Astrocyte of the spinal cord (primary cell): ENCODE measurements around the gene RAB18.
A peak's percentile ranks its signal among the peaks of the same experiment; 100 is the strongest.

Source experiments
- DNase-seq: peaks from one replicate; pipeline ENCODE4 v3.0.0; 2011; ENCODE audit warnings: low read depth, low spot score
- H3K4me3 ChIP-seq: 2 replicates; pipeline ENCODE4 v1.5.1; 2011; ENCODE audit warnings: low read depth, mild to moderate bottlenecking, low read length, moderate library complexity
- CTCF ChIP-seq: IDR thresholded peaks from 2 replicates; pipeline ENCODE4 v1.5.1; 2012; ENCODE audit warnings: low read depth, mild to moderate bottlenecking, low read length, inconsistent platforms
- in situ Hi-C: cut with HindIII; loops from 2 replicates; pipeline ENCODE4 v1.10.0; 2017; ENCODE audit warnings: low sequenced_read_pairs

The RAB18 gene

GRCh38 chr10:27537787-27538186, 33.7 kb downstream of the RAB18 start:
- no peak for DNase-seq
- no peak for TF ChIP-seq CTCF
- in situ Hi-C loops, result no loop called here
- no peak overlapping the region for H3K4me3 ChIP-seq

GRCh38 chr10:27540672-27541071, 36.6 kb downstream of the RAB18 start:
- no peak overlapping the region for H3K4me3 ChIP-seq
- in situ Hi-C loops, result no loop called here
- no peak for DNase-seq
- TF ChIP-seq CTCF, result no peak

- no peak overlapping the region for H3K4me3 ChIP-seq
- no peak for DNase-seq
- in situ Hi-C loops, result no loop called here
- TF ChIP-seq CTCF, result no peak
These were observed 38.0 kb downstream of the RAB18 start for GRCh38 chr10:27541796-27542729.

GRCh38 chr10:27542812-27543211, 38.7 kb downstream of the RAB18 start:
- DNase-seq, result peak; percentile 33
- H3K4me3 ChIP-seq, result no peak overlapping the region
- no peak for TF ChIP-seq CTCF
- in situ Hi-C loops, result no loop called here

GRCh38 chr10:27547047-27547446, 42.9 kb downstream of the RAB18 start:
- no peak for TF ChIP-seq CTCF
- in situ Hi-C loops, result no loop called here
- no peak overlapping the region for H3K4me3 ChIP-seq
- DNase-seq, result no peak

GRCh38 chr10:27547482-27547881, 43.4 kb downstream of the RAB18 start:
- TF ChIP-seq CTCF, result no peak
- in situ Hi-C loops, result no loop called here
- H3K4me3 ChIP-seq, result no peak overlapping the region
- no peak for DNase-seq
